DOHH2 (cell line): ENCODE measurements around the gene MYH15.

Source experiments
- H3F3A ChIP-seq: fragments of 200-600 bp; sonication (generic), shearing (Covaris generic); 2 replicates; pipeline ENCODE4 v1.6.0; 2016; ENCODE audit warnings: antibody characterized with exemption, mild to moderate bottlenecking; ENCODE audit not compliant: control insufficient read depth, insufficient read depth
- H3K27ac ChIP-seq: fragments of 200-600 bp; sonication (generic); 2 replicates; pipeline ENCODE4 v1.5.1; 2014; ENCODE audit warnings: low read depth, mild to moderate bottlenecking, low read length, moderate library complexity
- H3K27me3 ChIP-seq: fragments of 200-600 bp; sonication (generic); 2 replicates; pipeline ENCODE4 v1.6.1; 2014; ENCODE audit warnings: mild to moderate bottlenecking, low read length, mixed read lengths; ENCODE audit not compliant: control insufficient read depth
- H3K36me3 ChIP-seq: fragments of 200-600 bp; sonication (generic); 2 replicates; pipeline ENCODE4 v1.6.1; 2014; ENCODE audit warnings: mild to moderate bottlenecking, low read length, moderate library complexity, mixed read lengths; ENCODE audit not compliant: control insufficient read depth
- H3K4me1 ChIP-seq: fragments of 200-600 bp; sonication (generic); 2 replicates; pipeline ENCODE4 v1.6.1; 2014; ENCODE audit warnings: mild to moderate bottlenecking, low read length, mixed read lengths; ENCODE audit not compliant: control insufficient read depth
- H3K4me2 ChIP-seq: fragments of 200-600 bp; sonication (generic); 2 replicates; pipeline ENCODE4 v1.6.0; 2014; ENCODE audit warnings: mild to moderate bottlenecking, low read length, moderate library complexity
- H3K4me3 ChIP-seq: fragments of 200-600 bp; sonication (generic); 2 replicates; pipeline ENCODE4 v1.5.1; 2014; ENCODE audit warnings: mild to moderate bottlenecking, low read length, mixed read lengths
- H3K79me2 ChIP-seq: fragments of 200-600 bp; sonication (generic); 2 replicates; pipeline ENCODE4 v1.6.1; 2014; ENCODE audit warnings: mild to moderate bottlenecking, low read length, mixed read lengths; ENCODE audit not compliant: control insufficient read depth
- H3K9me2 ChIP-seq: fragments of 200-600 bp; sonication (generic); replicated peaks from 2 replicates; pipeline ENCODE4 v1.6.1; 2014; ENCODE audit warnings: mild to moderate bottlenecking, low read length, mixed read lengths; ENCODE audit not compliant: control insufficient read depth
- H3K9me3 ChIP-seq: fragments of 200-600 bp; sonication (generic); 2 replicates; pipeline ENCODE4 v1.6.1; 2014; ENCODE audit warnings: antibody characterized with exemption, low read length, mixed read lengths; ENCODE audit not compliant: control insufficient read depth, insufficient read depth
- H4K20me1 ChIP-seq: fragments of 200-600 bp; sonication (generic); 2 replicates; pipeline ENCODE4 v1.6.0; 2014; ENCODE audit warnings: low read depth, mild to moderate bottlenecking, antibody characterized with exemption, low read length, moderate library complexity; ENCODE audit not compliant: control insufficient read depth, insufficient read depth
- EZH2phosphoT487 ChIP-seq: fragments of 200-600 bp; sonication (generic); IDR thresholded peaks from 2 replicates; pipeline ENCODE4 v1.6.1; 2017; ENCODE audit warnings: borderline replicate concordance, mild to moderate bottlenecking, antibody characterized with exemption, low read length, moderate library complexity, mixed read lengths
- TF ChIP-seq, protein P1 (sequence below): fragments of 200-600 bp; sonication (generic); IDR thresholded peaks from one replicate; pipeline ENCODE4 v1.5.1; 2014; ENCODE audit warnings: antibody characterized with exemption, mild to moderate bottlenecking, low read depth, low read length; ENCODE audit not compliant: poor library complexity, severe bottlenecking

MYH15 gene

DNA sequence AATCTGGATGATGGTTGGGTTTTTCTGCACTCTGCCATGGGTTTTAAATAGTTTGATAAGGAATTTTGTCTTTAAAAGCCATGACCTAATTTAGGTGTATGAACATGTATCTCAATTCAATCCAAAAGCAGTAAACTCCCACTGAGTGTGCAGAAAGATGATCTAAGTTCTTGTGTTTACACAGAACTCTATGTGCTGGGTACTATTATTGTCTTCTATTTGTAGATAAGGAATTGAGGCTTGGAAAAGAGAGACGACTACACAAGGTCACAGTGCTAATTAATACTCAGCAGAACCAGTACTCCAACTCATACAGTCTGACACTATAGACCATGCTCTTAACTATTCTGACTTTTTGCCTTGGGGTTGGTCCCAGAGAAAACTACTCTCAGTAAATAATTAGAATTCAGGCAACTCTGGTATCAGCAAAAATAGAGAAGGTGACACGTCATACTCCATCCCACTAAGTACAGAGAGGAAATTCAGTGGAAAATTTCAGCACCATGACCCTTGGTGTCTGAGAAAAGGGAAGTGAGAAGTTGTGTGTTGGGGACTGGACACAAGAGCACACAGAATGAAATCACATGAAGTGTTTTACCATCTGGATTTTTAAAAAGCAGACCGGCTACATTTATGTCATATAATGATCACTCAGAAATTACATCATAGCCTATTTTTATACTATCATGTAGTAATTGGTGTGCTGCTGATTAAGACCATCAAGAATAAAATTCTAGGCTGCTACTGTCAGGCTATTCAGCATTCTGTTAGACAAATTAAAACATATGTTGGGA, 18.3 kb upstream of the MYH15 start:
- H3K4me1 ChIP-seq: no peaks in the 10 kb centered on the region
- H3K4me3 ChIP-seq: no peak overlapping the region
- no peak overlapping the region for H3K4me2 ChIP-seq
- H3K9me2 ChIP-seq: no peaks in the 10 kb centered on the region
- TF ChIP-seq, protein P1, sequence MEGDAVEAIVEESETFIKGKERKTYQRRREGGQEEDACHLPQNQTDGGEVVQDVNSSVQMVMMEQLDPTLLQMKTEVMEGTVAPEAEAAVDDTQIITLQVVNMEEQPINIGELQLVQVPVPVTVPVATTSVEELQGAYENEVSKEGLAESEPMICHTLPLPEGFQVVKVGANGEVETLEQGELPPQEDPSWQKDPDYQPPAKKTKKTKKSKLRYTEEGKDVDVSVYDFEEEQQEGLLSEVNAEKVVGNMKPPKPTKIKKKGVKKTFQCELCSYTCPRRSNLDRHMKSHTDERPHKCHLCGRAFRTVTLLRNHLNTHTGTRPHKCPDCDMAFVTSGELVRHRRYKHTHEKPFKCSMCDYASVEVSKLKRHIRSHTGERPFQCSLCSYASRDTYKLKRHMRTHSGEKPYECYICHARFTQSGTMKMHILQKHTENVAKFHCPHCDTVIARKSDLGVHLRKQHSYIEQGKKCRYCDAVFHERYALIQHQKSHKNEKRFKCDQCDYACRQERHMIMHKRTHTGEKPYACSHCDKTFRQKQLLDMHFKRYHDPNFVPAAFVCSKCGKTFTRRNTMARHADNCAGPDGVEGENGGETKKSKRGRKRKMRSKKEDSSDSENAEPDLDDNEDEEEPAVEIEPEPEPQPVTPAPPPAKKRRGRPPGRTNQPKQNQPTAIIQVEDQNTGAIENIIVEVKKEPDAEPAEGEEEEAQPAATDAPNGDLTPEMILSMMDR: no peak
- no peak for TF ChIP-seq EZH2phosphoT487
- H3F3A ChIP-seq: no peaks in the 10 kb centered on the region
- H3K79me2 ChIP-seq: no peaks in the 10 kb centered on the region
- H3K36me3 ChIP-seq: no peaks in the 10 kb centered on the region
- H4K20me1 ChIP-seq: no peaks in the 10 kb centered on the region
- no peaks in the 10 kb centered on the region for H3K9me3 ChIP-seq
- H3K27me3 ChIP-seq: no peaks in the 10 kb centered on the region
- no peak overlapping the region for H3K27ac ChIP-seq

DNA sequence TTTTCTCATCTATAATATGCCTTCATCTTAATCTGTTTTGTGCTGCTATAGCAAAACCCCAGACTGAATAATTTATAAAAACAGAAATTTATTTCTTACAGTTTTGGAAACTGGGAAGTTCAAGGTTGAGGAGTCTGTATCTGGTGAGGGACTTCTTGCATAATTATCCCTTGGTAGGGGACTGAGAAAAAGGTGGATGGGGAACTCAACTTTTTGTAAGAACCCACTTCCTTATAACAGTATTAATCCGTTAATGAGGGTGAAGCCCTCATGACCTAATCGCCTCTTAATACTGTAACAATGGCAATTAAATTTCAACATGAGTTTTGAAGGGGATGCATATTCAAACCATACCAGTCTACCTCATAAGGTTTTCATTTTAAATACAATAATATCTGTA, 17.4 kb upstream of the MYH15 start:
- H3F3A ChIP-seq: no peaks in the 10 kb centered on the region
- no peaks in the 10 kb centered on the region for H3K27me3 ChIP-seq
- no peaks in the 10 kb centered on the region for H4K20me1 ChIP-seq
- H3K9me3 ChIP-seq: no peaks in the 10 kb centered on the region
- H3K27ac ChIP-seq: no peak overlapping the region
- H3K79me2 ChIP-seq: no peaks in the 10 kb centered on the region
- no peak overlapping the region for H3K4me2 ChIP-seq
- TF ChIP-seq EZH2phosphoT487: no peak
- TF ChIP-seq, protein P1: no peak
- no peak overlapping the region for H3K4me3 ChIP-seq
- no peaks in the 10 kb centered on the region for H3K9me2 ChIP-seq
- H3K36me3 ChIP-seq: no peaks in the 10 kb centered on the region
- H3K4me1 ChIP-seq: no peaks in the 10 kb centered on the region

DNA sequence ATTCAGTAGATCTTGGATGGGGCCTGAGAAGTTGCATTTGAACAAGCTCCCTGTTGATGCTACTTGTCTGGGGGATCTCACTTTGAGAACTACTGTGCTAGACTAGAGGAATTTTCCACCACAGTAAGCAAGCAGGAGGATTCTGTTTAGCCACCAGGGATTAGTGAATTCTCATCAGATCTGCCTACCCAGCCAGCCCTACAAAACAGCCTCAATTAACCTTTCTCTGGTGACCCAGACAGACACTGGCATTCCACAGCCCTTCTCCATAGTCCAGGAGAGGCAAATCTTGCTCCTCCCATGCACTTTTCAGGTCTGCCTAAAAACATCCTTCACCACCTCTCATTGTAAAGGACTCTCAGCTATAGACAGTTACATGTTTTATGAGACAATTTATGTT, 16.7 kb upstream of the MYH15 start:
- no peaks in the 10 kb centered on the region for H3K9me3 ChIP-seq
- H3K36me3 ChIP-seq: no peaks in the 10 kb centered on the region
- H3K9me2 ChIP-seq: no peaks in the 10 kb centered on the region
- H3K27me3 ChIP-seq: no peaks in the 10 kb centered on the region
- H3K27ac ChIP-seq: no peak overlapping the region
- H3K4me1 ChIP-seq: no peaks in the 10 kb centered on the region
- no peaks in the 10 kb centered on the region for H3F3A ChIP-seq
- no peak overlapping the region for H3K4me3 ChIP-seq
- no peaks in the 10 kb centered on the region for H3K79me2 ChIP-seq
- TF ChIP-seq, protein P1: no peak
- no peak for TF ChIP-seq EZH2phosphoT487
- no peaks in the 10 kb centered on the region for H4K20me1 ChIP-seq
- H3K4me2 ChIP-seq: no peak overlapping the region
